Kidney (tissue), 14 donors: ENCODE results near the gene PRRG3. TPM values are rescaled to one million over a fixed set of nuclear protein-coding genes. Genes with fewer than 3 reads are reported as not detected.

Experiments
- DNase-seq, 5 donors: peaks; one replicate each; pipeline ENCODE4 v3.0.0-alpha.2; 2013 to 2020
- FAIRE-seq: peaks from 2 replicates; lab custom pipeline; 2012; peaks lifted over from hg19 to GRCh38; lab: Jason Lieb, UNC
- H3K27ac ChIP-seq, 2 donors: one replicate each; pipeline ENCODE4 v1.7.0; 2013; ENCODE audit warnings: low read depth in 2 of 2, low read length in 2 of 2, inconsistent platforms in 1 of 2
- H3K27me3 ChIP-seq: one replicate; pipeline ENCODE4 v1.7.1; 2013; ENCODE audit warnings: low read length, inconsistent platforms; ENCODE audit not compliant: control insufficient read depth, insufficient read depth
- H3K36me3 ChIP-seq, 3 donors: one replicate each; pipeline versions ENCODE4 v1.7.0 to v1.7.1; 2013; ENCODE audit warnings: low read length in 3 of 3, control low read depth in 1 of 3, inconsistent platforms in 1 of 3; ENCODE audit not compliant: insufficient read depth in 3 of 3, control insufficient read depth in 2 of 3
- H3K4me1 ChIP-seq, 3 donors: one replicate each; pipeline versions ENCODE4 v1.7.0 to v1.7.1; 2013; ENCODE audit warnings: low read length in 3 of 3, inconsistent platforms in 1 of 3, low read depth in 1 of 3; ENCODE audit not compliant: control insufficient read depth in 2 of 3, insufficient read depth in 2 of 3
- H3K4me3 ChIP-seq, 3 donors: one replicate each; pipeline versions ENCODE4 v1.7.0 to v1.8.1; 2013; ENCODE audit warnings: low read length in 3 of 3, control low read depth in 1 of 3, inconsistent platforms in 1 of 3
- H3K9ac ChIP-seq, 3 donors: one replicate each; pipeline versions ENCODE4 v1.7.0 to v1.7.1; 2013; ENCODE audit warnings: low read length in 3 of 3, control low read depth in 1 of 3, inconsistent platforms in 1 of 3
- H3K9me3 ChIP-seq, 3 donors: one replicate each; pipeline versions ENCODE4 v1.7.0 to v1.7.1; 2013; ENCODE audit warnings: low read length in 3 of 3, control low read depth in 1 of 3, inconsistent platforms in 1 of 3; ENCODE audit not compliant: control insufficient read depth in 2 of 3, insufficient read depth in 1 of 3
- CTCF ChIP-seq: IDR thresholded peaks from 3 replicates; pipeline ENCODE4 v1.5.1; 2012; ENCODE audit warnings: mild to moderate bottlenecking, moderate library complexity, borderline replicate concordance; ENCODE audit not compliant: insufficient read depth; ENCODE audit errors: extremely low read depth
- intact Hi-C: fragments of 100-400 bp; cut with DNase I; formaldehyde crosslinking; loops from one replicate; pipeline ENCODE4 v1.11.1; 2022
- polyA plus RNA-seq: library from polyadenylated mRNA; stranded (reverse); fragments of 350-450 nt; fragmentation: Illumina TruSeq; extraction: RNeasy Lipid Tissue Mini Kit (QIAGEN cat#74804); gene quantifications from one replicate; pipeline ENCODE4 v1.2.3, GENCODE V29; 2014; ENCODE audit warnings: low read depth, low replicate concordance; ENCODE audit not compliant: insufficient read depth
- total RNA-seq: library from RNA; stranded (reverse); fragmentation: NEBNext Ultra II Directional; extraction: Animal tissue kit (Norgen Biotek cat#: 25700); gene quantifications from one replicate; pipeline ENCODE4 v1.2.1, GENCODE V29; 2021
- donor health status: control.
- donor health status: control.
- donor health status: control.
- donor health status: control.
- donor health status: control.
- donor health status: DM: yes; HTN: yes; CAD: no.
- donor health status: Normal renal cell carcinoma (clear cell type).

PRRG3 gene
- total and polyA plus RNA-seq, 2 donors from 2014 or later, result 0.24 to 0.44 TPM

- Histone ChIP-seq H3K4me1 (no peaks in the 10 kb centered on the region), H3K9me3 (no peaks in the 10 kb centered on the region), H3K36me3 (no peaks in the 10 kb centered on the region), H3K9ac (no peak overlapping the region), H3K27me3 (no peaks in the 10 kb centered on the region), H3K27ac (no peak overlapping the region), H3K4me3 (no peak overlapping the region)
- no peak for FAIRE-seq
- DNase-seq, result no peak
- TF ChIP-seq CTCF, result no peak
- intact Hi-C loops, result no loop called here
Observed at GRCh38 chrX:151679798-151680402, 15.4 kb upstream of the PRRG3 start.

- H3K4me1 ChIP-seq, result no peaks in the 10 kb centered on the region
- FAIRE-seq, result no peak
- H3K27me3 ChIP-seq, result no peaks in the 10 kb centered on the region
- peak; percentile 60 for TF ChIP-seq CTCF
- H3K4me3 ChIP-seq, result no peak overlapping the region
- H3K9ac ChIP-seq, result no peak overlapping the region
- intact Hi-C loops, result no loop called here
- DNase-seq, result peak in 4 of 5 donors; percentile 30 to 43 (median 39)
- H3K9me3 ChIP-seq, result no peaks in the 10 kb centered on the region
- no peak overlapping the region for H3K27ac ChIP-seq
- no peaks in the 10 kb centered on the region for H3K36me3 ChIP-seq
Observed at GRCh38 chrX:151680805-151681204, 14.5 kb upstream of the PRRG3 start.

- H3K9ac ChIP-seq, result no peak overlapping the region
- no peaks in the 10 kb centered on the region for H3K9me3 ChIP-seq
- no peak for FAIRE-seq
- no peaks in the 10 kb centered on the region for H3K36me3 ChIP-seq
- H3K27ac ChIP-seq, result no peak overlapping the region
- no peak overlapping the region for H3K4me3 ChIP-seq
- DNase-seq, result no peak
- no peak for TF ChIP-seq CTCF
- intact Hi-C loops, result no loop called here
- no peaks in the 10 kb centered on the region for H3K4me1 ChIP-seq
- no peaks in the 10 kb centered on the region for H3K27me3 ChIP-seq
Observed at GRCh38 chrX:151687635-151688034, 7.6 kb upstream of the PRRG3 start.

- H3K36me3 ChIP-seq, result no peaks in the 10 kb centered on the region
- no peaks in the 10 kb centered on the region for H3K4me1 ChIP-seq
- H3K27ac ChIP-seq, result no peak overlapping the region
- H3K9me3 ChIP-seq, result no peaks in the 10 kb centered on the region
- no peak overlapping the region for H3K9ac ChIP-seq
- H3K27me3 ChIP-seq, result no peaks in the 10 kb centered on the region
- FAIRE-seq (no peak), DNase-seq (no peak)
- no peak overlapping the region for H3K4me3 ChIP-seq
- intact Hi-C loops, result no loop called here
- no peak for TF ChIP-seq CTCF
Observed at GRCh38 chrX:151688695-151689094, 6.6 kb upstream of the PRRG3 start.
